ENCODE data around the gene NDST1. TPM values are rescaled to one million over a fixed set of nuclear protein-coding genes. Genes with fewer than 3 reads are reported as not detected.

The NDST1 gene
- total and polyA plus RNA-seq, 10 of the 15 experiments (the other 5 are each of a cell fraction or from before 2014, with no cell fraction given) = 0.20 to 53.5 (median 12.9) TPM

GRCh38 chr5:150541895-150542294 is 34.0 kb downstream of the NDST1 start:
- CTCF ChIA-PET = interaction anchor here (1.2 to 10.3 kb wide), 5 partner anchors 18 to 92 kb away, joined by 3 to 229 read pairs (median 7); partner anchors contain the start of gene RPS14
- no peak overlapping the region for H2AFZ ChIP-seq (ENCODE audit: control insufficient read depth, low read depth, low read length)
- no peaks in the 10 kb centered on the region for H3K79me2 ChIP-seq (ENCODE audit: control insufficient read depth, insufficient read depth, low read length)
- H3K9ac ChIP-seq (ENCODE audit: control insufficient read depth, insufficient read depth, low read length) = no peak overlapping the region
- in situ Hi-C loops (cut with MboI) = no loop called here
- no peak overlapping the region for H3K4me2 ChIP-seq (ENCODE audit: control insufficient read depth, insufficient read depth)
- no peaks in the 10 kb centered on the region for H4K20me1 ChIP-seq (ENCODE audit: control insufficient read depth, insufficient read depth)
- ATAC-seq (no peak), DNase-seq (ENCODE audit: low read depth, low spot score) (no peak), FAIRE-seq (no peak)
- no peak overlapping the region for H3K4me3 ChIP-seq
- no peaks in the 10 kb centered on the region for H3K4me1 ChIP-seq (ENCODE audit: control insufficient read depth, insufficient read depth, low read length)
- SMC1A ChIA-PET (ENCODE audit: uncharacterized antibody, unreplicated experiment) = interaction anchor here (0.6 to 1.4 kb wide), 5 partner anchors 18 to 84 kb away, joined by 3 read pairs; no protein-coding TSS in a partner anchor
- POLR2A ChIA-PET = no interaction called here
- H3K27ac ChIP-seq (ENCODE audit: control insufficient read depth, insufficient read depth) = no peak overlapping the region
- H3K9me3 ChIP-seq (replicated peaks; ENCODE audit: control insufficient read depth, insufficient read depth, low read length) = no peaks in the 10 kb centered on the region
- RAD21 ChIA-PET (ENCODE audit: unreplicated experiment) = interaction anchor here (1.1 to 2.3 kb wide), 2 partner anchors 18 to 82 kb away, joined by 4 to 10 read pairs; no protein-coding TSS in a partner anchor
- H3K27me3 ChIP-seq (replicated peaks in 1 of 2; ENCODE audit: control insufficient read depth in 2 of 2, insufficient read depth in 2 of 2, low read length in 1 of 2) = no peaks in the 10 kb centered on the region
- TF ChIP-seq TCF7 (IDR thresholded peaks at IDR 0.05; ENCODE audit: borderline replicate concordance) (no peak), TBL1XR1 (IDR thresholded peaks at IDR 0.05; ENCODE audit: low read depth, low read length) (no peak), E2F8 (IDR thresholded peaks at IDR 0.05; ENCODE audit: low read depth, partially characterized antibody) (no peak), PBX3 (IDR thresholded peaks at IDR 0.05; ENCODE audit: insufficient replicate concordance, low read depth, low read length) (no peak), SPI1 (IDR thresholded peaks at IDR 0.05; ENCODE audit: borderline replicate concordance, insufficient read depth, low read depth, low read length) (no peak), SREBF1 (IDR thresholded peaks at IDR 0.05; ENCODE audit: low read length) (no peak), IKZF2 (IDR thresholded peaks at IDR 0.05) (no peak), ZBED1 (IDR thresholded peaks at IDR 0.05; ENCODE audit: borderline replicate concordance) (no peak), NRF1 (conservative IDR thresholded peaks at IDR 0.05; ENCODE audit: low read depth, low read length) (no peak), JUNB (IDR thresholded peaks at IDR 0.05) (no peak), MXI1 (IDR thresholded peaks at IDR 0.05; ENCODE audit: low read depth, low read length) (no peak), NR2F1 (conservative IDR thresholded peaks at IDR 0.05) (no peak), ZNF217 (IDR thresholded peaks at IDR 0.05) (no peak), POLR2A (IDR thresholded peaks at IDR 0.05; ENCODE audit: low read depth, low read length) (no peak), CEBPB (IDR thresholded peaks at IDR 0.05; ENCODE audit: borderline replicate concordance in 1 of 2, low read depth in 2 of 2, low read length in 2 of 2) (no peak), GABPA (IDR thresholded peaks at IDR 0.05; ENCODE audit: low read depth) (no peak)
- BruUV-seq (replicated peaks) = no TSS peak
- peaks cover 6 to 35% of the 10 kb centered on the region in 2 experiments for H3K36me3 ChIP-seq (ENCODE audit: control insufficient read depth in 2 of 2, insufficient read depth in 2 of 2, low read length in 1 of 2)
- intact Hi-C loops (cut with micrococcal nuclease; ENCODE audit: unreplicated experiment) = no loop called here

Measured in GM12878 (cell line).